Measurements from ENCODE around the gene CCRL2.
"Not testable (repeated sequence)": the region's sequence is repeated elsewhere in the genome, so short reads cannot be mapped to it uniquely, and the experiment has no call there.

CCRL2 gene

DNA sequence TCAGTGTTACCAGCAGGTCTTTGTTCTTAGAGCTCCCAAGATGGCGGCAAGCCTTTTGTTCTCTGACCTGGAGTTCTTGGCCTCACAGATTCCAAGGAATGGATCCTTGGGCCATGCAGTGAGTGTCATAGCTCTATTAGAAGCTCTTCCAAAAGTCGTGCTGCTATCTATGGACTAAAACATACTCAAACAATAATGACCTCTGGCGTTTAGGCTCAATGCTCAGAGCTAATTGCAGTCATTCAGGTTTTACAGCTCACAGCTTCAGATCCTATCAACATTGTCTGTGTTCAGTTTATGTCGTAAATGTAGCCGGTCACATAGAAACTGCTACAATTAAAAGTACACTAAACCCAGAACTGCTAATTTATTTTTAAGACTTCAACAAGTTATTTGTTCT lies 22.2 kb downstream of the CCRL2 start:
- TF ChIP-seq, protein P1, sequence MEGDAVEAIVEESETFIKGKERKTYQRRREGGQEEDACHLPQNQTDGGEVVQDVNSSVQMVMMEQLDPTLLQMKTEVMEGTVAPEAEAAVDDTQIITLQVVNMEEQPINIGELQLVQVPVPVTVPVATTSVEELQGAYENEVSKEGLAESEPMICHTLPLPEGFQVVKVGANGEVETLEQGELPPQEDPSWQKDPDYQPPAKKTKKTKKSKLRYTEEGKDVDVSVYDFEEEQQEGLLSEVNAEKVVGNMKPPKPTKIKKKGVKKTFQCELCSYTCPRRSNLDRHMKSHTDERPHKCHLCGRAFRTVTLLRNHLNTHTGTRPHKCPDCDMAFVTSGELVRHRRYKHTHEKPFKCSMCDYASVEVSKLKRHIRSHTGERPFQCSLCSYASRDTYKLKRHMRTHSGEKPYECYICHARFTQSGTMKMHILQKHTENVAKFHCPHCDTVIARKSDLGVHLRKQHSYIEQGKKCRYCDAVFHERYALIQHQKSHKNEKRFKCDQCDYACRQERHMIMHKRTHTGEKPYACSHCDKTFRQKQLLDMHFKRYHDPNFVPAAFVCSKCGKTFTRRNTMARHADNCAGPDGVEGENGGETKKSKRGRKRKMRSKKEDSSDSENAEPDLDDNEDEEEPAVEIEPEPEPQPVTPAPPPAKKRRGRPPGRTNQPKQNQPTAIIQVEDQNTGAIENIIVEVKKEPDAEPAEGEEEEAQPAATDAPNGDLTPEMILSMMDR (IDR thresholded peaks at IDR 0.05), result no peak
- H3K4me1 ChIP-seq (ENCODE audit: control insufficient read depth in 1 of 2, insufficient read depth in 1 of 2, low read depth in 1 of 2, low read length in 1 of 2), result no peaks in the 10 kb centered on the region
- no peak overlapping the region for H3K4me3 ChIP-seq (ENCODE audit: low read depth in 1 of 2, low read length in 1 of 2)
- peaks cover 94% of the 10 kb centered on the region for H3K36me3 ChIP-seq
- H3K27ac ChIP-seq, result peak overlapping the region; percentile 88
- no peaks in the 10 kb centered on the region for H3K9me3 ChIP-seq
- H3K27me3 ChIP-seq, result no peaks in the 10 kb centered on the region

DNA sequence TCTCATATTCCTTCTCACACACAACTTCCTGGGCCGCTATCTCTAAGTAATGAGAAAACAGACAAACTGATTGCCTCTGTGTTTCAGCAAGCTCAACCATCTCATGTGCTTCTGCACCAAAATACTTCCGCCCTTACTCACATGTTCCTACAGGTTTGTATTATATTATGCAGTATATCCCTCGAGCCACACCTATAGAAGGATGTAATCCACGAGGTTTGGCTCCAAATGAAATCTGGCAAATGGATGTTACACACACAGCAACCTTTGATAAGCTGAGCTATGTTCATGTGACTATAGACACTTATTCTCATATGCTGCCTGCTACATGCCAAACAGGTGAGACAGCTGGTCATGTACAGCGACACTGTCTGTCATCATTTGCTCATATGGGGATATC lies 22.6 kb downstream of the CCRL2 start:
- TF ChIP-seq, protein P1 (IDR thresholded peaks at IDR 0.05), result no peak
- no peaks in the 10 kb centered on the region for H3K9me3 ChIP-seq

DNA sequence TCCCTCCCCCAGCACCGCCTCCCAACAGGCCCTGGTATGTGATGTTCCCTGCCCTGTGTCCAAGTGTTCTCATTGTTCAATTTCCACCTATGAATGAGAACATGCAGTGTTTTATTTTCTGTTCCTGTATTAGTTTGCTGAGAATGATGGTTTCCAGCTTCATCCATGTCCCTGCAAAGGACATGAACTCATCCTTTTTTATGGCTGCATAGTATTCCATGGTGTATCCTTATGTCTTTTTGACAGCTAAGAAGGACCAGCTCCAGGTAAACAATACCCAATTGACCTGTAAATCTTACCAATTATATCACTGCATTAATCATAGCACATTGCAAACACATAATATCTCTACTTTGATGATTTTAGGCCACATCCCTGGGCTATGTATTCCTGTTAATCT lies 23.8 kb downstream of the CCRL2 start:
- peak overlapping the region; percentile 88 for H3K27ac ChIP-seq
- H3K36me3 ChIP-seq, result peaks cover 94% of the 10 kb centered on the region

More for the DNA sequence above, 22.6 kb downstream of the CCRL2 start:
- Histone ChIP-seq H3K27ac (peak overlapping the region; percentile 88), H3K27me3 (no peaks in the 10 kb centered on the region), H3K4me3 (ENCODE audit: low read depth in 1 of 2, low read length in 1 of 2) (no peak overlapping the region), H3K36me3 (peaks cover 94% of the 10 kb centered on the region), H3K4me1 (ENCODE audit: control insufficient read depth in 1 of 2, insufficient read depth in 1 of 2, low read depth in 1 of 2, low read length in 1 of 2) (no peaks in the 10 kb centered on the region)

DNA sequence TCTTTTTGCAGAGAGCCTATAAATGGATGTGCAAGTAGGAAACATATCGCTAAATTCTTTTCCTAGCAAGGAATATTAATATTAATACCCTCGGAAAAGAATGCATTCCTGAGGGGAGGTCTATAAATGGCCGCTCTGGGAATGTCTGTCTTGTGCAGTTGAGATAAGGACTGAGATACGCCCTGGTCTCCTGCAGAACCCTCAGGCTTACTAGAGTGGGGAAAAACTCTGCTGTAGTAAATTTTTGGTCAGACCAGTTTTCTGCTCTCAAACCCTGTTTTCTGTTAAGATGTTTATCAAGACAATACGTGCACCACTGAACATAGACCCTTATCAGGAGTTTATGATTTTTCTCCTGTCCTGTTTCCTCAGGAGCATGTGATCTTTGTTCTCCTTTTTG lies 24.8 kb downstream of the CCRL2 start:
- peak overlapping the region; percentile 88 for H3K27ac ChIP-seq
- not testable (repeated sequence) for H3K9me3 ChIP-seq; H3K4me3 ChIP-seq (ENCODE audit: low read depth in 1 of 2, low read length in 1 of 2); H3K4me1 ChIP-seq (ENCODE audit: control insufficient read depth in 1 of 2, insufficient read depth in 1 of 2, low read depth in 1 of 2, low read length in 1 of 2); H3K27me3 ChIP-seq
- H3K36me3 ChIP-seq, result peaks cover 94% of the 10 kb centered on the region

More for the DNA sequence above, 23.8 kb downstream of the CCRL2 start:
- not testable (repeated sequence) for H3K4me3 ChIP-seq (ENCODE audit: low read depth in 1 of 2, low read length in 1 of 2); H3K9me3 ChIP-seq; H3K4me1 ChIP-seq (ENCODE audit: control insufficient read depth in 1 of 2, insufficient read depth in 1 of 2, low read depth in 1 of 2, low read length in 1 of 2); H3K27me3 ChIP-seq

DNA sequence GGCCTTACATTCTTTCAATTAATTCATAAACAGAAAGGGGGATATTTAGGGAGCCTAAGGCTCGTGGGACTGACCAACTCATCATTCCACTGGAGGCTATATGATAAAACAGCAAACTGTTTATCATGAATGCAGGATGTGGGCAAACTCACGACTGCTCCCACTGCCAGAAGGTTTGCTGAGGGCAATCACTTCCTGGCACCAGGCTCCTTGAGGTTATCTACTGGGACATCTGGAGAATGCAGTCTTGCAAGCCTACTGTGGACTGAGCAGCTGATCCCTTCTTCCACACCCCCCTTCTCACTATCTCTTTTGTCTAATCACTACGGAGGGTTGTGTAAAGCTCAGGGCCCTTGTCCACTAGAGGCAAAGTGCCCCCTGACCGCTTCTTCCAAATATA lies 26.1 kb downstream of the CCRL2 start:
- H3K27me3 ChIP-seq; H3K4me1 ChIP-seq (ENCODE audit: control insufficient read depth in 1 of 2, insufficient read depth in 1 of 2, low read depth in 1 of 2, low read length in 1 of 2); H3K9me3 ChIP-seq; H3K4me3 ChIP-seq (ENCODE audit: low read depth in 1 of 2, low read length in 1 of 2): not testable (repeated sequence)
- Histone ChIP-seq H3K27ac (peak overlapping the region; percentile 88), H3K36me3 (peaks cover 100% of the 10 kb centered on the region)

DNA sequence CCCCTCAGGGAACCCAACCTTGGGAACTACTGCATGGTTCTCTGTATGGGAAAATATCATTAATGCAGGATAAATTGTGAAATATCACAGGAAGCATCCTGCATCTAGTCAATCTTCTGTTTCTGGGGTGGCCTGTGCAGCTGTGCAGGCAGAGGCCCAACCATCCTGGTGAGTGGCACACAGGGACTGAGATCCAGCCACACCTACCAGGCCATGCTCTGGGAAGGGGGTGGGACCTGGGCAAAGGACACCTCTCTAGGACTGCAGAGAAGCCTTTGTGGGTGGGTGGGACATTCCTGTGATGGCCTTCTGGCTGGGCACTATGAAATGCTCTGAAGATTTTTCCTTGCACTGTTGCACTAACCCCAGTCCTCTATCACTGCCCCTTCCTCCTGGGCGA lies 26.8 kb downstream of the CCRL2 start:
- H3K36me3 ChIP-seq, result peaks cover 100% of the 10 kb centered on the region
- H3K4me3 ChIP-seq (ENCODE audit: low read depth in 1 of 2, low read length in 1 of 2), result no peak overlapping the region
- TF ChIP-seq, protein P1 (IDR thresholded peaks at IDR 0.05), result no peak
- no peaks in the 10 kb centered on the region for H3K27me3 ChIP-seq
- H3K9me3 ChIP-seq, result no peaks in the 10 kb centered on the region
- H3K27ac ChIP-seq, result peak overlapping the region; percentile 88
- H3K4me1 ChIP-seq (ENCODE audit: control insufficient read depth in 1 of 2, insufficient read depth in 1 of 2, low read depth in 1 of 2, low read length in 1 of 2), result no peaks in the 10 kb centered on the region

DNA sequence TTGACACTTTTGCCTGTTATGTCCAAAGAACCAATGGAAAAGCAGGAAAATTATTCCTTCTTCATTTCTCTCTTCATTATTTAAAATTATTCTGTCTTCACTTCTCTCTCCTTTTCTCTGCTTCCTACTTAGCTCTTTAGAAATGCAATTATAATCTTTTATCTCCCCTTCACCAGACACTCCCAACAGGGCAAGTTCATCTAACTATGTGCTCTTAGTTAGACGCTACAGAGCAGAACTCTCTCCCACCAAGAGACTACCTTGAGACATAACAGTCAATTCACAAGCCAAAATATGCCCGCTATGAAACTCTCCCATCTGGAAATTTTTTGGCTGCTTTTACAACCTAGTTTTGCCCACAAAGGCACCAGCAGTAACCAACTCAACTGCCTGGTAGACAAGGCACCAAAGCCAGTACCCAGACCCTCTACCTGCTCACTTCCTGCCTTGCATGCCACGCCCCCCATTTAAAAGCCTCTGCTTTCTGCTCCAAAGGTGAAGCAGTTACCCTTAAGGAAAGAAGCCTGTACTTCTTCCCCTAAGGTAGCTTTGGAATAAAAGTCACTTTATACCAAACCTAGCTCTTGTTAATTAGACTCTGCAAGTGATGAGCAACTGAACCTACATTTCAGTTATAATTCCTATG lies 28.1 kb downstream of the CCRL2 start:
- TF ChIP-seq, protein P1 (IDR thresholded peaks at IDR 0.05), result no peak
- Histone ChIP-seq H3K27ac (peak overlapping the region; percentile 88), H3K4me3 (ENCODE audit: low read depth in 1 of 2, low read length in 1 of 2) (no peak overlapping the region), H3K27me3 (no peaks in the 10 kb centered on the region), H3K4me1 (ENCODE audit: control insufficient read depth in 1 of 2, insufficient read depth in 1 of 2, low read depth in 1 of 2, low read length in 1 of 2) (no peaks in the 10 kb centered on the region), H3K9me3 (no peaks in the 10 kb centered on the region), H3K36me3 (peaks cover 98% of the 10 kb centered on the region)
